Measurements from ENCODE around the gene NCK2.

Gene NCK2

DNA sequence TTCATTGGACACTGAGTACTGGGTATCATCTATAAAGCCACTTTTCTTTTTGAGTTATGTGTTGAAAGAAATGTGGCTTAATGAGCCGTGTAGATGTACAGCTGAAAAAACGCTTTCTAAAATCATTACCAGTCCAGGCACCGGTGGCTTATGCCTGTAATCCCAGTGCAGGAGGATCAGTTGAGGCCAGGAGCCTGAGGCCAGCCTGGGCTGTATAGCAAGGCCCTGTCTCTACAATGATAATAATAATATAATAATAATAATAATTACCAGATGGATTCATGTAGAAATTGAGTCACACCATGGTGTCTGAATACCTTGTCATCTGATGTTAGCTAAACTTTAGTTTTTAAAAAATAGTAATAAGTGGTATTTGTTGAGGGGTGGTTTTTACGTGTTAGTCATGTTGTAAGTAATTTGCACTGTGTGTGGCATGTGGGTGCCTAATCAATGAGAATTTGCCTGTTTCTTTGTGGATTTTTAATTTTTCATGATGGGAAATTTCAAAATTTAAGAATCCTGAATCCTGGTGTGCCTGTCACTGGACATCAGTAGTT lies 30.1 kb downstream of the NCK2 start:
- DNase-seq (ENCODE audit: low spot score in 2 of 2) (no peak), ATAC-seq (peak; percentile 59)
- peaks cover 87% of the 10 kb centered on the region for H3K4me1 Mint-ChIP-seq
- no peaks in the 10 kb centered on the region for H3K9me3 Mint-ChIP-seq
- peaks cover 56% of the 10 kb centered on the region for H3K36me3 Mint-ChIP-seq
- peak overlapping the region; percentile 70 for H3K4me3 Mint-ChIP-seq
- peak overlapping the region; percentile 87 for H3K27ac Mint-ChIP-seq

DNA sequence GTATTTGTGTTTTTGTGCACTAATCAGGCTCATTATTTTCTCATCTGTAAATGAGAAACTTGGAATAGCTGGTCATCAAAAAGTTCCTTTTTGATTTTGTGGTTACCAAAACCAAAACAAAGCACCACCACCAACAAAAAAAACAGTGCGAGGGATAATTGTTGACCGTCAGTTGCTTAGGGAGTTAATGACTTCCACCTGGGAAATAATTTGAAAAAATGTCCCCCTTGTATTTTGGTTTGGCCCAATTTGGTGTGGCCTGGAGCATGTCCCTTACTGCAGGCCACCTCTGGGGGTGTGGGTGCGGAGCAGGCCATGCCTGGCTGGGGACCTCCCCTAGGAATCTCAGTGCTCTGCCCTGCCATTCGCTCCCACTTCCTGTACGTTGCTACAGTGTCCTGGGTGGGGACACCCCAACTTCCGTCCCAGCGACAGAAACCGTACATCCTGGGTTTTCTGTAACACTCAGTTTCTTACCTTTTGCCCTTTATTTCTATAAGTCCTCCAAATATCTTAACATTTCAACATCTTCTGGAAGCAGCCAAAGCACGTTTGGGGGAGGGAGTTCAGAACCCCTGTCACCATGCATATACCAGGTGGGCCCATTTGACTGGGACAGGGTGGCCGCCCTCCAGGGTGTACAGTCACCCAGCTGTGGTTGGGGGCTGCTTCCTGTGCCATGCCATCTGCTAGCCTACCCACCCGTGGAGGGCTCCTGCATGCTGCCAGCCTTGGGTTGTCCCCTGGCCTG lies 31.3 kb downstream of the NCK2 start:
- Mint-ChIP-seq H3K4me1 (peaks cover 91% of the 10 kb centered on the region), H3K36me3 (peaks cover 58% of the 10 kb centered on the region), H3K27ac (peak overlapping the region; percentile 87), H3K4me3 (peak overlapping the region; percentile 70), H3K9me3 (no peaks in the 10 kb centered on the region)
- DNase-seq (ENCODE audit: low spot score in 2 of 2) (no peak), ATAC-seq (peak; percentile 68)

DNA sequence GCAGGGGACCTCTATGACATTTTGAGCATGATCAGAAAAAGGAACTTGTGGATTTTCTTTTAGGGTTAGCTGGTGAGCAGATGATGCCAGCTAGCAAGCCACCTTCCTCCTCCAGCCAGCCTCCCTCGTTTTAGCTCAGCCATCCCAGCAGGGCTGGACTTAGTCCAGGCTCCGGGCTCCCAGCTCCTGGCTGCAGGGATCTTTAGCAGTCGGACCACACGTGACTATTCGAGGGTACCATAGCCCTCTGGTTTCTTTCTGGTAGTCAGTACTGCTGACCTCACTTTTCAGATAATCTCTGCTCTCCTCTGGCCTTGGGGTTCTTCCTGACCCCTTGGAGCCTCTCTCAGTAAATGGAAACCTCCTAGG lies 31.8 kb downstream of the NCK2 start:
- ATAC-seq = no peak
- no peak for DNase-seq (ENCODE audit: low spot score in 2 of 2)
- H3K9me3 Mint-ChIP-seq = no peaks in the 10 kb centered on the region
- H3K27ac Mint-ChIP-seq = peak overlapping the region; percentile 87
- H3K36me3 Mint-ChIP-seq = peaks cover 63% of the 10 kb centered on the region
- H3K4me1 Mint-ChIP-seq = peaks cover 96% of the 10 kb centered on the region
- H3K4me3 Mint-ChIP-seq = peak overlapping the region; percentile 70

DNA sequence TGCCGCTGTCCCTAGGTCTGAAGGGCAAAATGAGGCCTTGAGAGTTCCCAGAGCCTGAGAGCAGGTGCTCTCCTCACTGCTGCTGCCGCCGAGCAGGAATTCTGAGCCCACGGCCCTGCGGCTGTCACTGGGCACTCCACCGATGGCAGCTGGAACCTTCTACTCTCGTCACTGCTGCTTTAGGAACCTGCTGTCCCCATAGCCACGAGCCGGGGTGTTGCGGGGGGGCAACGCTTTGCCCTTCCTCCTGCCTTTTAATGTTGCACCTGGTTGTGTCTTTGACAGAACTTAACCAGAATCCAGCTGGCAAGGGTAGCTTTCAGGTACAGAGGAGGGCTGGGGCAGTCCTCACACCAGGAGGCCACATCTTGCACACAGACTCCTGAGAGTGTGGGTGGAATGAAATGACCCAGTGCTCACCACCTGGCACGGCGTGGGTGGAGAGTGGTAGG lies 32.3 kb downstream of the NCK2 start:
- peak overlapping the region; percentile 70 for H3K4me3 Mint-ChIP-seq
- ATAC-seq = no peak
- peak overlapping the region; percentile 87 for H3K27ac Mint-ChIP-seq
- no peak for DNase-seq (ENCODE audit: low spot score in 2 of 2)
- H3K36me3 Mint-ChIP-seq = peaks cover 65% of the 10 kb centered on the region
- H3K4me1 Mint-ChIP-seq = peaks cover 96% of the 10 kb centered on the region
- H3K9me3 Mint-ChIP-seq = no peaks in the 10 kb centered on the region

DNA sequence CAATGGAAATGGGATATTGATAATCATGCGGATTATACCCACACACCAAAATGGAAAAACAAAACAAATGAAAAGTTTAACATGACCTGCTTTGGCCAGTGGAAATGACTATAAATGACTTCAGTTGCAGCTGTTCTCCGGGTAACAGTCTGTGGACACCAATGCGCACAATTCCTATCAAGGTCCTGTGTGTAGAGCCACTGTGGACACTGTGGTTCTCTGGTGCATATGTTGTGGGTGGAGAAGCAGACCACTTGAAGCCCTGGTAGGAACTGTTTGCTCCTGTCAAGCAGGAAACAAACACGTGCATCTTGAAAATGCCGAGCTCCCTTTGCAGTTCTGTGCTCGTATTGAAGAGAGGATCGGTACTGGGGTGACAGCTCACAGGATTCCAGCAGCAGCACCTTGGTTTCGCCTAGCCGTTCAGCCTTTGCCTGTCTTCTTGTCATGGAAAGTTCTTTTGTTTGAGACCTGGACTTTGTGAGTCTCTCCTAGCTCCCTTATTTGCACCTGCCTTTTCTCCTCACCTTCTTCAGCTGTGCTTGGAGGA lies 32.9 kb downstream of the NCK2 start:
- H3K27ac Mint-ChIP-seq = peak overlapping the region; percentile 87
- ATAC-seq (no peak), DNase-seq (ENCODE audit: low spot score in 2 of 2) (no peak)
- H3K36me3 Mint-ChIP-seq = peaks cover 64% of the 10 kb centered on the region
- peaks cover 96% of the 10 kb centered on the region for H3K4me1 Mint-ChIP-seq
- H3K9me3 Mint-ChIP-seq = no peaks in the 10 kb centered on the region
- peak overlapping the region; percentile 70 for H3K4me3 Mint-ChIP-seq

DNA sequence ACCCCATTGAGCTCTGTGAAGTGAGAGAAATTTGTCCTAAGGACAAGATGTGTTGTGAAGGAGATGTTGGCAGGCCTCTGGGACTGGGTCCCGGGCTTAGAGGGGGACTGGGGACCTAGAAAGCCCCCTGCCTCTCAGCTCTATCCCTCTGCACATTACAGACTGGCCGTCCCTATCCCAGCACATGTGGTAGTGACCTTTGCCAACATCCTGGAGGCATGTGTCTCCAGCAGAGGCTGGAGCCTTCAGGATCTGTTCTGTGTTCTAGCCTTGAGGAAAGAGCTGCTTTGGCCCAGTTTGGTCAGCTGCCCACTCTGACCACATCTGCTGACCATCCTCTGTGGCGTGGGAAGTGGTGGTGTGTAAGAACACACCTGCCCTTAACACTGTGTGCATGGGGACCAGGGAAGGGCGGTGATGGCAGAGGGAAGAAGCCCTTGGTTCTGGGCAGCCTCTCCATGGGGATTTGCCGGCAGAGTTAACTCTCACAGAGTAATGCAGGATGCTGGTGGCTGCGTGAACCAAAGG lies 33.4 kb downstream of the NCK2 start:
- Mint-ChIP-seq H3K4me1 (peaks cover 94% of the 10 kb centered on the region), H3K9me3 (no peaks in the 10 kb centered on the region), H3K27ac (peak overlapping the region; percentile 87), H3K4me3 (peak overlapping the region; percentile 70), H3K36me3 (peaks cover 58% of the 10 kb centered on the region)
- no peak for ATAC-seq
- no peak for DNase-seq (ENCODE audit: low spot score in 2 of 2)

DNA sequence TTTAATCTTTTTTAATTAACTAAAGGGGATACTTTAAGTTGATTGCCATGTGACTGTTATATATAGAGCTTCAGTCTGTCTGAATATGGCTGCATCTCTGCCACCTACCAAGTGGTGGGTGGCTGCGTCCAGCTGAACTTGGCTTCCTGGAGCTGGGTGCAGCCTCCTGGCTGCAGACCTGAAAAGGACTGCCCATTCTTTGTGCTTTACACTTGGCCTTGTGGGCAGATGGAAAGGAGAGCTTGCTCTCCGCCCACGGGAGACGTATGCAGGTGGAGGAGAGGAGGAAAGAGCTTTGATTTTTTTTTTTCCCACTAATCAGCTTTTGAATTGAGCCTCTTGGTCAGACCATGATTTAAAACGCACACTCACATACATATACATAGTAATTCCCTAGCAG lies 34.7 kb downstream of the NCK2 start:
- DNase-seq (ENCODE audit: low spot score in 2 of 2) (no peak), ATAC-seq (no peak)
- Mint-ChIP-seq H3K36me3 (peaks cover 57% of the 10 kb centered on the region), H3K4me1 (peaks cover 85% of the 10 kb centered on the region), H3K27ac (peak overlapping the region; percentile 60), H3K4me3 (no peak overlapping the region), H3K9me3 (no peaks in the 10 kb centered on the region)

DNA sequence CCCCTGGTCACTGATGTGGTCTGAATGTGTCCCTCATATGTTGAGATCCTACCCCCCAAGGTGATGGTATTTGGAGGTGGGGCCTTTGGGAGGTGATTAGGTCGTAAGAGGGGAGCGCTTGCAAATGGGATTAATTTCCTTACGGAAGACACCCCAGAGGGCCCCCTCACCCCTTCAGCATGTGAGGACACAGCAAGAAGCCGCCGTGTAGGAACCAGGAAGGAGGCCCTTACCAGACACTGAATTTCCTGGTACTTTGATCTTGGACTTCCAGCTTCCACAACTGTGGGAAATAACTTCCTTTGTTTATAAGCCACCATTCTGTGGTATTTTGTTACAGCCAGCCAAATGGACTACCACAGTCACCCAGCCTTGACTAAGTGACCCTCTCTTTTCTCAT lies 35.9 kb downstream of the NCK2 start:
- Mint-ChIP-seq H3K36me3 (peaks cover 44% of the 10 kb centered on the region), H3K27ac (peak overlapping the region; percentile 83), H3K4me3 (no peak overlapping the region), H3K9me3 (no peaks in the 10 kb centered on the region), H3K4me1 (peaks cover 81% of the 10 kb centered on the region)
- DNase-seq (ENCODE audit: low spot score in 2 of 2) = no peak
- no peak for ATAC-seq

DNA sequence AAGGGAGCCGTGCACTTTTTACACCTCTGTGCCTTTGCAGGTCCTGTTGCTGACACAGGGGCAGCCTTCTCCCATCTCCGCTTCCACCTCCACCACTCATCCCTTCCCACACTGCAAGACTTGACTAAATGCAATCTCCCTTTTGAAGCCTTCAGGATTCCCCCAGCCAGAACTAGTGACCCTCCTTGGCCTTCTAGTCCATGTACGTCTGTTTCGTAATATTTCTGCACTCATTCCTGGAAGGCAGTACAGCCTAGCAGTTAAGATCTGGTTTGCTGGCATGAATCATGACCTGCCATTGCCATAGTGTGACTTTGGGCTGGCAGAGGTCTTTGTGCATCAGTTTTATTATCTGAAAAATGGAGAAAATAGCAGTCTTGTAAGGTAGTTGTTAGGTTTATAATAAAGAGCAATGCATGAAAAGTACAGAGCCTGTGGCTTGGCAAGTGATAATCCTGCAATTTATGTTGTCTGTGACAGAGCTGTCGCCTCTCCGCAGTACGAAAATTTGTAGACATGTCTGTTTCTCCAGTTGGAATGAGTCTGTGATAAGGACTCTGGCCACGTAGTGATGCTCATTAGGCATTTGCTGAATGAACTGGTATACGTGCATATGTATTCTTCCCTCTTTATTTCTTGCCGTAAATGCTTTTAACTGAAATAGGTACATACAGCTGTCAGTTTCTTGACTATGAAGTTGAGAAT lies 36.7 kb downstream of the NCK2 start:
- ATAC-seq (peak; percentile 49), DNase-seq (ENCODE audit: low spot score in 2 of 2) (no peak)
- peaks cover 39% of the 10 kb centered on the region for H3K36me3 Mint-ChIP-seq
- H3K4me3 Mint-ChIP-seq = peak overlapping the region; percentile 2
- H3K4me1 Mint-ChIP-seq = peaks cover 81% of the 10 kb centered on the region
- no peaks in the 10 kb centered on the region for H3K9me3 Mint-ChIP-seq
- peak overlapping the region; percentile 83 for H3K27ac Mint-ChIP-seq

DNA sequence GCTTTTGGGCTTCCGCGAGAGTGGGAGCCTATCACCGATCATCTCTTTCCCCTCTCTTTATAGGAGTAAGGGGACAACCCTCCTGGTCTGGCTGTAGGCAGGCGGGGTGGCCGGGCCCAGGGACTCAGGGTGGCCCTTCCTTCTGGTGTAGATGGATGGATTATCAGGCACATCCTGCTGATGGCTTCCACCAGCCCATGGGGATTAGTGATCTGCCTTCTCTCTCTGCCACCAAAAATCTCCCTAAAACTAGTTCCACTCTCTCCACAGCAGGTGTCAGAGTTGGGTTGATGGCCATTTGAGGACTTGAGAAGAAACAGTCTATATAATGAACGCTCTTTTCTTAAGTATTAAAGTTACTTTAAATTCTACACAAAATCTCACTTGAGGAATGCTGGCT lies 37.4 kb downstream of the NCK2 start:
- no peaks in the 10 kb centered on the region for H3K9me3 Mint-ChIP-seq
- H3K4me1 Mint-ChIP-seq = peaks cover 81% of the 10 kb centered on the region
- DNase-seq (ENCODE audit: low spot score in 2 of 2) (no peak), ATAC-seq (no peak)
- H3K36me3 Mint-ChIP-seq = peaks cover 39% of the 10 kb centered on the region
- no peak overlapping the region for H3K27ac Mint-ChIP-seq
- H3K4me3 Mint-ChIP-seq = peak overlapping the region; percentile 9

DNA sequence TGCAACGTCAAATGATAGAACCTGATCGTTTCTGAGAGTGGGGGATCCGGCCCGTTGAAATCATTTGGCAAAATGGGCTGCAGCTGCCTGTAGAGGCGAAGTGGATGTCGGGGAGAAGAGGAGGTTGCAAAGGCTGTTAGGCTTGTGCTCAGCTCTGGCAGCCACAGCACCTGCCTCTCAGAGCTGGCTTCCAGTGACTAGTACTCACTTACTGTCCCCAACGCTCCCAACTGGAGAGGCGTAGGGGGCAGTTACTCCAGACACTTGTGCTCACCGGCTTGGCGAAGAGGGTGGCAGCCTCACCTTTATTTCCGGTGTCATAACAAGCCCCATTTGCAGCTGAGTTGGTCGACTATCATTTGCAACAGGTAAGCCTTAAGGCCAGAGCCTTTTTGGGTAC lies 37.9 kb downstream of the NCK2 start:
- peak overlapping the region; percentile 9 for H3K4me3 Mint-ChIP-seq
- H3K36me3 Mint-ChIP-seq = peaks cover 37% of the 10 kb centered on the region
- DNase-seq (ENCODE audit: low spot score in 2 of 2) (no peak), ATAC-seq (no peak)
- H3K9me3 Mint-ChIP-seq = no peaks in the 10 kb centered on the region
- H3K4me1 Mint-ChIP-seq = peaks cover 81% of the 10 kb centered on the region
- H3K27ac Mint-ChIP-seq = no peak overlapping the region

DNA sequence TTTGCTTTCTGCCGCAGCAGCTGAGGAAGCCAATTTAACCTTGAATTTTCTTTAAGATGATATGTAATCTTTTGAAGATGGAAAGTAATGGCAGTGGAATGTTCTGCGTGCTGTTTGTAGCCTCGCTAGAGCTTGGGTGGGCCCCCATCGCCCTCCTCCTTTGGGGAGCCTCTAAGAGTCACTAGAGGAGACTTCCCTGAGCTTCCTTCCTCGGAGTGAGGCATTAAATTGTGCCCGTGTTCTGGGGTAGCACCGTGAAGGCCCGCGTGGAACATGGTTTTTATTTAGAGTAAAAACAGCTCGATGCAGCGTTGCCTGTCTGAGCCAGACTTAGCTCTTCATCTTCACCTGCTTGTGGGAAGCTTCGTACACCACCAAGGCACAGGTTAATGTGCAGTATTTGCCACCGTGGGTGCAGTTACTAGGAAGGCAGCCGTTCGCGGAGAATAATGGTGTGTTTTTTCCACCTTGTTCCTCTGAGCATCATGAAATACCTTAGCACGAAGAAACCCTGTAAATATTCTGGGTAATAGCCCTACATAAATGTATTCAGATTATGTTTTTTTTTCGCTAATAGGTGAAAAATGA lies 38.5 kb downstream of the NCK2 start:
- ATAC-seq = no peak
- no peaks in the 10 kb centered on the region for H3K9me3 Mint-ChIP-seq
- no peak overlapping the region for H3K4me3 Mint-ChIP-seq
- peaks cover 31% of the 10 kb centered on the region for H3K36me3 Mint-ChIP-seq
- peaks cover 81% of the 10 kb centered on the region for H3K4me1 Mint-ChIP-seq
- H3K27ac Mint-ChIP-seq = no peak overlapping the region
- no peak for DNase-seq (ENCODE audit: low spot score in 2 of 2)

DNA sequence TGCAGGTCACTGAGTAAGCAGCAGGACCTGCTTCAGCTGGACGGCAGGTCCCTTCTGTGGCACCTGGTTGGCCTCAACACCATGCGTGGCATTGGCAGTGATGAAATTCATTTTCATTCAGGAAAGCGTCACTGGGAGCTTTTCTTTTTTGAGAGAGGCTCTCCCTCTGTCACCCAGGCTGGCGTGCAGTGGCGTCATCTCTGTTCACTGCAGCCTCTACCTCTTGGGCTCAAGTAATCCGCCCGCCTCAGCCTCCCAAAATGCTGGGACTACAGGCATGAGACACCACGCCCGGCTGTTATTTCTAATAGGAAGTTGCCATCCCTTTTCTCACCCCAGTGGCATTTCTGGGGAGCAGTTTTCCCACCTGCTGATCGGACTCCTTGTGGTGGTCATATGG lies 39.3 kb downstream of the NCK2 start:
- no peak for DNase-seq (ENCODE audit: low spot score in 2 of 2)
- ATAC-seq = no peak
- no peak overlapping the region for H3K27ac Mint-ChIP-seq
- no peak overlapping the region for H3K4me3 Mint-ChIP-seq
- peaks cover 27% of the 10 kb centered on the region for H3K36me3 Mint-ChIP-seq
- peaks cover 82% of the 10 kb centered on the region for H3K4me1 Mint-ChIP-seq
- H3K9me3 Mint-ChIP-seq = no peaks in the 10 kb centered on the region

DNA sequence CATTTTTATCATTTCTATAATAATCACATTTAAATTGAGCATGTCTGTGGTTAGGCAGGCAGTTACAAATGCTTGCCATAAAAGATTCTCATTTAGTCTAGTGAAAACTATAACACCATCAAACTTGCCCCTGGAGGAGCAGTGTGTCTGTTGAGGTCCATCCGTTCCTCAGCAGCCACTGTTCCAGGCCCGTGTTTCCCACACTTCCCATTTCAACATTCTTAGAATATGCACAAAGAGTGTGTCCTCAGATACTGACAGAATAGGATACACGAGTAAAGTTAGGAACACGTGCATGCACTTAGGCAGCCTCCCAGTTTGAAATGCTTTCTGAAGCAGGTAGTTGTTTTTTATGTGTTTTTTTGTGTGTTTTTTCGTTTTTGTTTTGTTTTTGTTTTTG lies 39.9 kb downstream of the NCK2 start:
- Mint-ChIP-seq H3K36me3 (peaks cover 27% of the 10 kb centered on the region), H3K4me3 (no peak overlapping the region), H3K4me1 (peaks cover 83% of the 10 kb centered on the region), H3K27ac (peak overlapping the region; percentile 63), H3K9me3 (no peaks in the 10 kb centered on the region)
- no peak for ATAC-seq
- no peak for DNase-seq (ENCODE audit: low spot score in 2 of 2)

All from stimulated activated effector memory CD8-positive, alpha-beta T cell treated with anti-CD3 and anti-CD28 coated beads, Interleukin-12 subunit alpha, Interleukin-12 subunit beta, amount 100 ng/mL, for 72 hours (primary cell).